PC-9 (cell line): Measurements from ENCODE around the gene MARK1.

Experiments used
- EZH2 ChIP-seq: fragments of 200-600 bp; sonication (generic); IDR thresholded peaks from 2 replicates; pipeline ENCODE4 v1.8.0; 2017; ENCODE audit warnings: antibody characterized with exemption, low read depth
- TF ChIP-seq, protein P1 (sequence below): fragments of 200-600 bp; sonication (generic); conservative IDR thresholded peaks from 2 replicates; pipeline ENCODE4 v1.6.1; 2017; ENCODE audit warnings: mixed run types, antibody characterized with exemption, mild to moderate bottlenecking, moderate library complexity

DNA sequence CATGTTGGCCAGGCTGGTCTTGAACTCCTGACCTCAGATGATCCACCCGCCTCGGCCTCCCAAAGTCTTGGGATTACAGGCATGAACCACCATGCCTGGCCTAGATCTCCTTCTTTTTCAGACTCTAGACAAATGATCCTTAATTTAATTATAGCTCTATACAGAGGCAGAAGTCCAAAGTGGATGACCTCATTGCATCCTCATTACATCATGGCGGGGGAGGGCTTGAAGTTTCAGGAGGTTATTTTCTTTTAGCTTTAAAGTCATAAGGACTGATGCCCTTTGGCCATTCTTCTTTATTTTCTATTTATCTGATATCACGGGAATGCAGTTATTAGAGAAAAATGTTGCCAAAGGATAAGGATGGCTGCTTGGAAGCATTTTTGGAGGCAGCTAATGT is 14.1 kb upstream of the MARK1 start:
- TF ChIP-seq, protein P1, sequence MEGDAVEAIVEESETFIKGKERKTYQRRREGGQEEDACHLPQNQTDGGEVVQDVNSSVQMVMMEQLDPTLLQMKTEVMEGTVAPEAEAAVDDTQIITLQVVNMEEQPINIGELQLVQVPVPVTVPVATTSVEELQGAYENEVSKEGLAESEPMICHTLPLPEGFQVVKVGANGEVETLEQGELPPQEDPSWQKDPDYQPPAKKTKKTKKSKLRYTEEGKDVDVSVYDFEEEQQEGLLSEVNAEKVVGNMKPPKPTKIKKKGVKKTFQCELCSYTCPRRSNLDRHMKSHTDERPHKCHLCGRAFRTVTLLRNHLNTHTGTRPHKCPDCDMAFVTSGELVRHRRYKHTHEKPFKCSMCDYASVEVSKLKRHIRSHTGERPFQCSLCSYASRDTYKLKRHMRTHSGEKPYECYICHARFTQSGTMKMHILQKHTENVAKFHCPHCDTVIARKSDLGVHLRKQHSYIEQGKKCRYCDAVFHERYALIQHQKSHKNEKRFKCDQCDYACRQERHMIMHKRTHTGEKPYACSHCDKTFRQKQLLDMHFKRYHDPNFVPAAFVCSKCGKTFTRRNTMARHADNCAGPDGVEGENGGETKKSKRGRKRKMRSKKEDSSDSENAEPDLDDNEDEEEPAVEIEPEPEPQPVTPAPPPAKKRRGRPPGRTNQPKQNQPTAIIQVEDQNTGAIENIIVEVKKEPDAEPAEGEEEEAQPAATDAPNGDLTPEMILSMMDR, result no peak
- TF ChIP-seq EZH2, result no peak
